Thyroid gland (tissue), 4 donors: Measurements from ENCODE around the gene MLNR. TPM values are rescaled to one million over a fixed set of nuclear protein-coding genes. Genes with fewer than 3 reads are reported as not detected.

Source experiments
- DNase-seq, 2 donors: peaks; one replicate each; pipeline ENCODE4 v3.0.0-alpha.2; 2019
- H3K27ac ChIP-seq, 3 donors: fragments of 200-600 bp; sonication (generic); 1 replicate in 2 of 3; 2 replicates in 1 of 3; pipeline ENCODE4 v1.5.1; 2016 to 2019; ENCODE audit warnings: mild to moderate bottlenecking in 1 of 3, moderate library complexity in 1 of 3
- H3K27me3 ChIP-seq: fragments of 200-600 bp; sonication (generic); one replicate; pipeline ENCODE4 v1.5.1; 2019
- H3K36me3 ChIP-seq, 2 donors: fragments of 200-600 bp; sonication (generic); one replicate each; pipeline ENCODE4 v1.5.1; 2016 to 2019
- H3K4me1 ChIP-seq, 2 donors: fragments of 200-600 bp; sonication (generic); one replicate each; pipeline ENCODE4 v1.5.1; 2017 to 2019
- H3K4me3 ChIP-seq, 3 donors: fragments of 200-600 bp; sonication (generic); replicated peaks in 1 of 3; 1 replicate in 2 of 3; 2 replicates in 1 of 3; pipeline ENCODE4 v1.5.1; 2016; ENCODE audit warnings: mild to moderate bottlenecking in 1 of 3
- H3K9me3 ChIP-seq: fragments of 200-600 bp; sonication (generic); one replicate; pipeline ENCODE4 v1.5.1; 2017
- POLR2A ChIP-seq, 2 donors: fragments of 450-650 bp; IDR thresholded peaks; one replicate each; pipeline ENCODE4 v1.6.1; 2017; ENCODE audit warnings: antibody characterized with exemption in 2 of 2, mild to moderate bottlenecking in 2 of 2, moderate library complexity in 1 of 2
- WGBS, 2 donors: methylation state at CpG; one replicate each; pipeline ENCODE4 v1.1.5; 2017; 5-methylcytosine and 5-hydroxymethylcytosine counted together
- intact Hi-C: fragments of 100-400 bp; cut with DNase I; formaldehyde crosslinking; loops from one replicate; pipeline ENCODE4 v1.15.1; 2023
- total RNA-seq, 4 donors: library from RNA; depleted of rRNA; stranded (reverse); fragments of >200 nt; gene quantifications; one replicate each; pipeline ENCODE4 v1.2.3, GENCODE V29; 2016
- TF ChIP-seq, protein P1 (sequence below), 6 experiments: fragments of 200-600 bp in 3 of 6; fragments of 450-650 bp in 3 of 6; sonication (generic) in 3 of 6; IDR thresholded peaks; one replicate each; pipeline ENCODE4 v1.5.1; 2016 to 2019; ENCODE audit warnings: antibody characterized with exemption in 6 of 6, mild to moderate bottlenecking in 2 of 6, inconsistent platforms in 1 of 6, moderate library complexity in 1 of 6

Gene MLNR
- total RNA-seq, 4 donors from 2014 or later = 1.1 to 6.5 (median 1.2) TPM

DNA sequence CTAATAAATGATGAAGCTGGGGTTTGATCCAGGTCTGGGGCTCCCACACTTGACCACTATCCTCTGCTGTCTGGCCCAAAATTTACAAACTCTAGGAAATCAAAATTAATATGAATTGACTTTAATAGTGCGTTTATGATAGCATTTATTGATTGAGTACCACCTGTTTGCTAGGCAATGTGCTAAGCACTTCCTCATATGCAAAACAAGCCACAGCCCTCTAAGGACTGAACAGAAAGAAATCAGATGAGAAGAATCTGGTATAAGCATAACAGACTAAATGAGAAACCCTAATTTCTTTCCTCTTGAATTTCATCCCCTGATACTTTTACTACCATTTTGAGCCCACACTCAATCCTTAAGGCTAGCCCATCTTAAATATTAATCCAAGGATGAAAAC is 6.6 kb upstream of the MLNR start:
- no peak overlapping the region for H3K4me3 ChIP-seq
- intact Hi-C loops = no loop called here
- H3K36me3 ChIP-seq = peaks cover 0 to under 1% of the 10 kb centered on the region in 2 donors
- no peak for DNase-seq
- no peak overlapping the region for H3K27ac ChIP-seq
- no peaks in the 10 kb centered on the region for H3K9me3 ChIP-seq
- H3K27me3 ChIP-seq = no peaks in the 10 kb centered on the region
- TF ChIP-seq POLR2A (IDR thresholded peaks at IDR 0.05) = no peak
- TF ChIP-seq, protein P1, sequence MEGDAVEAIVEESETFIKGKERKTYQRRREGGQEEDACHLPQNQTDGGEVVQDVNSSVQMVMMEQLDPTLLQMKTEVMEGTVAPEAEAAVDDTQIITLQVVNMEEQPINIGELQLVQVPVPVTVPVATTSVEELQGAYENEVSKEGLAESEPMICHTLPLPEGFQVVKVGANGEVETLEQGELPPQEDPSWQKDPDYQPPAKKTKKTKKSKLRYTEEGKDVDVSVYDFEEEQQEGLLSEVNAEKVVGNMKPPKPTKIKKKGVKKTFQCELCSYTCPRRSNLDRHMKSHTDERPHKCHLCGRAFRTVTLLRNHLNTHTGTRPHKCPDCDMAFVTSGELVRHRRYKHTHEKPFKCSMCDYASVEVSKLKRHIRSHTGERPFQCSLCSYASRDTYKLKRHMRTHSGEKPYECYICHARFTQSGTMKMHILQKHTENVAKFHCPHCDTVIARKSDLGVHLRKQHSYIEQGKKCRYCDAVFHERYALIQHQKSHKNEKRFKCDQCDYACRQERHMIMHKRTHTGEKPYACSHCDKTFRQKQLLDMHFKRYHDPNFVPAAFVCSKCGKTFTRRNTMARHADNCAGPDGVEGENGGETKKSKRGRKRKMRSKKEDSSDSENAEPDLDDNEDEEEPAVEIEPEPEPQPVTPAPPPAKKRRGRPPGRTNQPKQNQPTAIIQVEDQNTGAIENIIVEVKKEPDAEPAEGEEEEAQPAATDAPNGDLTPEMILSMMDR (IDR thresholded peaks at IDR 0.05) = no peak
- H3K4me1 ChIP-seq = peaks cover 0 to under 1% of the 10 kb centered on the region in 2 donors
- 97 to 100% methylated on average over 1 of the region's 1 CpG for WGBS, 2 donors

DNA sequence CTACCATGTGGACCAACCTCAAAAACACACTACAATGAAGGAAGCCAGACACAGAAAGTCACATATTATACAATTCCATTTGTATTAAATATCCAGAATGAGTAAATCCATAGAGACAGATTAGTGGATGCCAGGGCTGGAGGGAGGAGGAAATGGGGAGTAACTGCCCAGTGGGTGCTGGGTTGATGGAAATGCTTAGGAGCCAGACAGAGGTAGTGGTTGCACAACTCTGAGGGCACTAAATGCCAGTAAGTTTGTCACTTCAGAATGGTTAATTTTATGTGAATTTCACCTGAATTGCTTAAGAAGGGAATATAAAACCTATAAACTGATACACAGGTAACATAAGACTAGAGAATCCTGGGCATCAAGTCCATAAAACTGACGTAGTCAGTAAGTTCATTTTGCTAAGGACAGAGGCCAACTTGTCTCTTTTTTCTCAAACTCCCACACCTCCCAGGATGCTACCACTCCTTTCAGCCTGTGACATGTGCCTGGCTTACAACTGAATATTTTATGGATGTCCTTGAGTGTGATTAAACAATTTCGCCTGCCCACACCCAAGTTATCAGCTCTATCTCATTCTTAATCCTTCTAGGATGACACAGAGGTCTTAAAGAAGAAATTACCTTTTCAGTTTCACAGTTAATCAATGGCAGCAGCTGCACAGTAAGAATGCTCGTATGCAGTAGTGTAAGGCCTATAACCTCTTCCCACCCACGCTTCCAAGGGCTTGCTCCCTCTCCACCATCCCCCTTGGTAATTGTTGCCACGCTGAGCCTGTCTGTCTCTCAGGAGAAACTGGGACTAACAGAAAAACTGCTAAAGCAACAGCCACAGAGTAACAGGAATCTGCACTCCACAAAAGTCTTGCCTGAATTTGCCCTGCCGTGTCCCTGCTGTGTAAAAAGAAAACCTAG is 5.9 kb upstream of the MLNR start:
- 68 to 81% methylated on average over 6 of the region's 6 CpGs for WGBS, 2 donors
- no peaks in the 10 kb centered on the region for H3K27me3 ChIP-seq
- DNase-seq = no peak
- TF ChIP-seq, protein P1 (IDR thresholded peaks at IDR 0.05) = no peak
- no peak for TF ChIP-seq POLR2A (IDR thresholded peaks at IDR 0.05)
- no peak overlapping the region for H3K27ac ChIP-seq
- no peaks in the 10 kb centered on the region for H3K36me3 ChIP-seq
- intact Hi-C loops = no loop called here
- H3K4me1 ChIP-seq = peaks cover 0 to 3% of the 10 kb centered on the region in 2 donors
- no peak overlapping the region for H3K4me3 ChIP-seq
- H3K9me3 ChIP-seq = no peaks in the 10 kb centered on the region

DNA sequence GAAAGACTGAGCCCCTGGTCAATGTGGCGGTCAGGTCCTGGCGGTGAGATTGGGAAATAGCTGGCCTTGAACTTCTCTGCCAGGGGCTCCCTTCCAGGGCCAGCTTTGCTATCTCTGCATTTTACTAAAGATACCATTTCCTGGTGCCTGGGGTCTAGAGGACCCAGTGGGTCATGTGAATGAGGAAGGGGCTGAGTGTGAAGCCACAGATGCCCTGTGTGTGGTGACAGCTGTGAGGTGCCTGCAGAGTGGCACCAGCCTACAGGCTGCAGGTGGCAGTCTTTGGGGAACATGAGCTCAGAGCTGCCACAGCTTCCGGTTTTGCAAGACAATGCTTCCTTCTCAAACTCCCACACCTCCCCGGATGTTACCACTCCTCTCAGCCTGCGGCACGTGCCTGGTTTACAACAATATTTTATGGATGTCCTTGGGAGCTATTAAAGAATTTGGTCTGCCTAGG is 5.2 kb upstream of the MLNR start:
- Histone ChIP-seq H3K4me3 (no peak overlapping the region), H3K4me1 (peaks cover 0 to 3% of the 10 kb centered on the region in 2 donors), H3K36me3 (no peaks in the 10 kb centered on the region), H3K27me3 (no peaks in the 10 kb centered on the region), H3K9me3 (no peaks in the 10 kb centered on the region), H3K27ac (no peak overlapping the region)
- TF ChIP-seq, protein P1 (IDR thresholded peaks at IDR 0.05) = no peak
- no peak for TF ChIP-seq POLR2A (IDR thresholded peaks at IDR 0.05)
- 64 to 67% methylated on average over 6 of the region's 6 CpGs for WGBS, 2 donors
- peak; percentile 19 to 28 for DNase-seq
- intact Hi-C loops = no loop called here

DNA sequence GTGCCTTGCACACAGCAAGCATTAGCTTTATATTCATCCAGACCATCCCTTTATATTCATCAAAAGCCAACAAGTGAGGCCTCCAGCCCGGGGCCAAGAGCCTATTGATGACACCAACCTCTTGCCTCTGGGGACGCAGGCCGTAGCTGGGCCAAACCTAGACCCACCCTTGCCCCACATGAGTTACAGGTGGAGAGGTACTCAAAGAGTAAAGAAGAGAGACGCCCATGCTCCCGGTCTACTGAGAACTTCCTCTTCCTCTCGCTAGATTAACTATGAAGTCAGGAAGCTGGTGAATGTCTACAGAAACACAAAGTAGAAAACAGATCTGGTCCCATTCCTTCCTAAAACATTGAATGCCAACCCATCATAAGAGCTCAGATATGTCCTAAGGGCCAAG is 3.8 kb upstream of the MLNR start:
- H3K36me3 ChIP-seq = no peaks in the 10 kb centered on the region
- H3K9me3 ChIP-seq = no peaks in the 10 kb centered on the region
- 90 to 93% methylated on average over 6 of the region's 6 CpGs for WGBS, 2 donors
- H3K27me3 ChIP-seq = no peaks in the 10 kb centered on the region
- no peak for DNase-seq
- H3K4me3 ChIP-seq = no peak overlapping the region
- TF ChIP-seq, protein P1 (IDR thresholded peaks at IDR 0.05) = no peak
- no peak for TF ChIP-seq POLR2A (IDR thresholded peaks at IDR 0.05)
- H3K4me1 ChIP-seq = peaks cover 0 to 14% of the 10 kb centered on the region in 2 donors
- intact Hi-C loops = no loop called here
- H3K27ac ChIP-seq = no peak overlapping the region

DNA sequence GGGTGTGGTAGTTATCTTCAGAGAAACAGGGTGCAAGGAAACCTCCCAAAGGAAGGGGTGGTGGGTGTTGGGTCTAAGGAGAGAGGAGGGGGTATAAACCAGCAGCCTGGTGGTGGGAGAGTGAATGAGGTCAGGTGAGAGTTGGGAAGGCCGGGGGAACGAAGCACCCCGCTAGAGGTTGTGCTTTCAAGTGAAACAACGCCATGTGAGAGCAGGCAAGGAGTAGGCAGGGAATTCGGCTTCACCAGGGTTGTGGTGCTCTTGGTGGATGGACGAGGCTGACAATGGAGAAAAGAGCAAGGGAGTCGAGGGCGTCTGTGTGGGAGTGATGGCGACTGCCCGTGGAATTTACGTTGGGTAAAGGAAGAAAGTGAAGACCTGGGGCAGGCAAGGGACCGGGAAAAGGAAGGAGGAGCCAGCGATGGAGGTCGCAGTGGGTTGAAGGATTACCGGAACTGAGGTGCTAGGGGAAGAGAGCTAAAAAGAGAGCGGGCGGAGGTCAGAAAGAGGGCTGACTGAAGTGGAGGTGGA is 2.1 kb upstream of the MLNR start:
- no peaks in the 10 kb centered on the region for H3K9me3 ChIP-seq
- no peak for DNase-seq
- no peak for TF ChIP-seq POLR2A (IDR thresholded peaks at IDR 0.05)
- TF ChIP-seq, protein P1 (IDR thresholded peaks at IDR 0.05) = no peak
- WGBS, 2 donors = 42 to 49% methylated on average over 17 of the region's 17 CpGs
- H3K27me3 ChIP-seq = no peaks in the 10 kb centered on the region
- intact Hi-C loops = no loop called here
- H3K27ac ChIP-seq = no peak overlapping the region
- peaks cover 0 to 15% of the 10 kb centered on the region in 2 donors for H3K4me1 ChIP-seq
- no peak overlapping the region for H3K4me3 ChIP-seq
- no peaks in the 10 kb centered on the region for H3K36me3 ChIP-seq
